ENCODE results near the gene SMTN. TPM values are rescaled to one million over a fixed set of nuclear protein-coding genes. Genes with fewer than 3 reads are reported as not detected.

Gene SMTN
- total RNA-seq, 1 experiment from 2014 or later: 23.5 TPM

GRCh38 chr22:31123292-31123602, 42.1 kb downstream of the SMTN start:
- no peak overlapping the region for H2AFZ ChIP-seq (ENCODE audit: low read length)
- no peak overlapping the region for H3K4me2 ChIP-seq (ENCODE audit: low read depth, low read length, poor library complexity, severe bottlenecking)
- no peak overlapping the region for H3K4me3 ChIP-seq (ENCODE audit: low read length)
- H3K9ac ChIP-seq (ENCODE audit: low read length): no peak overlapping the region
- H3K9me2 ChIP-seq (replicated peaks; ENCODE audit: insufficient read depth, low read length): no peaks in the 10 kb centered on the region
- 0 out of 2 replicates have a peak, but pooled peaks cover 6% of the 10 kb centered on the region for H4K20me1 ChIP-seq (ENCODE audit: insufficient read depth, low read depth, low read length)
- H3K79me2 ChIP-seq (ENCODE audit: low read length): no peaks in the 10 kb centered on the region
- H3K4me1 ChIP-seq (ENCODE audit: low read length): peaks cover 42% of the 10 kb centered on the region
- no peak for DNase-seq
- H3K27me3 ChIP-seq (ENCODE audit: low read length): no peaks in the 10 kb centered on the region
- no peaks in the 10 kb centered on the region for H3K9me3 ChIP-seq (ENCODE audit: low read length)
- no peaks in the 10 kb centered on the region for H3K36me3 ChIP-seq (ENCODE audit: insufficient read depth, low read length)
- H3K27ac ChIP-seq (ENCODE audit: low read length): no peak overlapping the region

GRCh38 chr22:31124290-31124689, 43.2 kb downstream of the SMTN start:
- no peak overlapping the region for H3K4me3 ChIP-seq (ENCODE audit: low read length)
- H3K27me3 ChIP-seq (ENCODE audit: low read length): no peaks in the 10 kb centered on the region
- no peaks in the 10 kb centered on the region for H3K36me3 ChIP-seq (ENCODE audit: insufficient read depth, low read length)
- no peaks in the 10 kb centered on the region for H3K9me3 ChIP-seq (ENCODE audit: low read length)
- DNase-seq: no peak
- no peaks in the 10 kb centered on the region for H3K79me2 ChIP-seq (ENCODE audit: low read length)
- no peak overlapping the region for H3K27ac ChIP-seq (ENCODE audit: low read length)
- no peak overlapping the region for H2AFZ ChIP-seq (ENCODE audit: low read length)
- H4K20me1 ChIP-seq (ENCODE audit: insufficient read depth, low read depth, low read length): 0 out of 2 replicates have a peak, but pooled peaks cover 6% of the 10 kb centered on the region
- peaks cover 46% of the 10 kb centered on the region for H3K4me1 ChIP-seq (ENCODE audit: low read length)
- H3K9ac ChIP-seq (ENCODE audit: low read length): no peak overlapping the region
- H3K9me2 ChIP-seq (replicated peaks; ENCODE audit: insufficient read depth, low read length): no peaks in the 10 kb centered on the region
- H3K4me2 ChIP-seq (ENCODE audit: low read depth, low read length, poor library complexity, severe bottlenecking): no peak overlapping the region

- H3K9ac ChIP-seq (ENCODE audit: low read length): no peak overlapping the region
- DNase-seq: no peak
Observed at GRCh38 chr22:31124811-31125465, 43.8 kb downstream of the SMTN start.

GRCh38 chr22:31125521-31126117, 44.5 kb downstream of the SMTN start:
- H3K27ac ChIP-seq (ENCODE audit: low read length): no peak overlapping the region
- DNase-seq: no peak
- H3K36me3 ChIP-seq (ENCODE audit: insufficient read depth, low read length): no peaks in the 10 kb centered on the region
- H3K4me1 ChIP-seq (ENCODE audit: low read length): peaks cover 43% of the 10 kb centered on the region
- H3K9me2 ChIP-seq (replicated peaks; ENCODE audit: insufficient read depth, low read length): no peaks in the 10 kb centered on the region
- no peak overlapping the region for H3K4me3 ChIP-seq (ENCODE audit: low read length)
- H4K20me1 ChIP-seq (ENCODE audit: insufficient read depth, low read depth, low read length): 0 out of 2 replicates have a peak, but pooled peaks cover 3% of the 10 kb centered on the region
- no peaks in the 10 kb centered on the region for H3K9me3 ChIP-seq (ENCODE audit: low read length)
- no peak overlapping the region for H2AFZ ChIP-seq (ENCODE audit: low read length)
- H3K9ac ChIP-seq (ENCODE audit: low read length): no peak overlapping the region
- H3K4me2 ChIP-seq (ENCODE audit: low read depth, low read length, poor library complexity, severe bottlenecking): no peak overlapping the region
- H3K79me2 ChIP-seq (ENCODE audit: low read length): no peaks in the 10 kb centered on the region
- H3K27me3 ChIP-seq (ENCODE audit: low read length): no peaks in the 10 kb centered on the region

More at GRCh38 chr22:31124811-31125465, 43.8 kb downstream of the SMTN start:
- Histone ChIP-seq H3K36me3 (ENCODE audit: insufficient read depth, low read length) (no peaks in the 10 kb centered on the region), H3K9me3 (ENCODE audit: low read length) (no peaks in the 10 kb centered on the region), H3K4me2 (ENCODE audit: low read depth, low read length, poor library complexity, severe bottlenecking) (no peak overlapping the region), H4K20me1 (ENCODE audit: insufficient read depth, low read depth, low read length) (0 out of 2 replicates have a peak, but pooled peaks cover 6% of the 10 kb centered on the region), H3K27me3 (ENCODE audit: low read length) (no peaks in the 10 kb centered on the region), H2AFZ (ENCODE audit: low read length) (no peak overlapping the region), H3K79me2 (ENCODE audit: low read length) (no peaks in the 10 kb centered on the region), H3K4me1 (ENCODE audit: low read length) (peaks cover 46% of the 10 kb centered on the region), H3K9me2 (replicated peaks; ENCODE audit: insufficient read depth, low read length) (no peaks in the 10 kb centered on the region), H3K27ac (ENCODE audit: low read length) (no peak overlapping the region), H3K4me3 (ENCODE audit: low read length) (no peak overlapping the region)

GRCh38 chr22:31126128-31126868, 45.2 kb downstream of the SMTN start:
- no peaks in the 10 kb centered on the region for H3K9me2 ChIP-seq (replicated peaks; ENCODE audit: insufficient read depth, low read length)
- peak overlapping the region; percentile 64; the same call in 1 of the 2 replicates for H3K4me3 ChIP-seq (ENCODE audit: low read length)
- no peaks in the 10 kb centered on the region for H3K9me3 ChIP-seq (ENCODE audit: low read length)
- no peak overlapping the region for H3K27ac ChIP-seq (ENCODE audit: low read length)
- no peak overlapping the region for H2AFZ ChIP-seq (ENCODE audit: low read length)
- H3K4me2 ChIP-seq (ENCODE audit: low read depth, low read length, poor library complexity, severe bottlenecking): no peak overlapping the region
- H3K4me1 ChIP-seq (ENCODE audit: low read length): peaks cover 40% of the 10 kb centered on the region
- no peaks in the 10 kb centered on the region for H3K36me3 ChIP-seq (ENCODE audit: insufficient read depth, low read length)
- no peaks in the 10 kb centered on the region for H3K79me2 ChIP-seq (ENCODE audit: low read length)
- DNase-seq: peak; percentile 61
- H3K9ac ChIP-seq (ENCODE audit: low read length): no peak overlapping the region
- H3K27me3 ChIP-seq (ENCODE audit: low read length): no peaks in the 10 kb centered on the region
- 0 out of 2 replicates have a peak, but pooled peaks cover 3% of the 10 kb centered on the region for H4K20me1 ChIP-seq (ENCODE audit: insufficient read depth, low read depth, low read length)

GRCh38 chr22:31126869-31127175, 45.7 kb downstream of the SMTN start:
- no peak for DNase-seq
- Histone ChIP-seq H4K20me1 (ENCODE audit: insufficient read depth, low read depth, low read length) (0 out of 2 replicates have a peak, but pooled peaks cover 3% of the 10 kb centered on the region), H3K4me1 (ENCODE audit: low read length) (peaks cover 40% of the 10 kb centered on the region), H3K9me3 (ENCODE audit: low read length) (no peaks in the 10 kb centered on the region), H3K9ac (ENCODE audit: low read length) (peak overlapping the region; percentile 68; the same call in 1 of the 2 replicates), H3K27me3 (ENCODE audit: low read length) (no peaks in the 10 kb centered on the region), H3K27ac (ENCODE audit: low read length) (no peak overlapping the region), H3K9me2 (replicated peaks; ENCODE audit: insufficient read depth, low read length) (no peaks in the 10 kb centered on the region), H3K4me2 (ENCODE audit: low read depth, low read length, poor library complexity, severe bottlenecking) (peak overlapping the region; percentile 77), H3K79me2 (ENCODE audit: low read length) (no peaks in the 10 kb centered on the region), H3K36me3 (ENCODE audit: insufficient read depth, low read length) (no peaks in the 10 kb centered on the region), H3K4me3 (ENCODE audit: low read length) (peak overlapping the region; percentile 64; the same call in 1 of the 2 replicates), H2AFZ (ENCODE audit: low read length) (peak overlapping the region; percentile 93; the same call in 1 of the 2 replicates)

GRCh38 chr22:31127181-31127772, 46.2 kb downstream of the SMTN start:
- DNase-seq: peak; percentile 95
- Histone ChIP-seq H4K20me1 (ENCODE audit: insufficient read depth, low read depth, low read length) (0 out of 2 replicates have a peak, but pooled peaks cover 3% of the 10 kb centered on the region), H3K79me2 (ENCODE audit: low read length) (no peaks in the 10 kb centered on the region), H3K4me3 (ENCODE audit: low read length) (peak overlapping the region; percentile 64), H3K9me2 (replicated peaks; ENCODE audit: insufficient read depth, low read length) (no peaks in the 10 kb centered on the region), H3K4me1 (ENCODE audit: low read length) (peaks cover 40% of the 10 kb centered on the region), H3K27me3 (ENCODE audit: low read length) (no peaks in the 10 kb centered on the region), H3K27ac (ENCODE audit: low read length) (no peak overlapping the region), H3K9ac (ENCODE audit: low read length) (peak overlapping the region; percentile 68), H3K36me3 (ENCODE audit: insufficient read depth, low read length) (no peaks in the 10 kb centered on the region), H2AFZ (ENCODE audit: low read length) (peak overlapping the region; percentile 93), H3K9me3 (ENCODE audit: low read length) (no peaks in the 10 kb centered on the region), H3K4me2 (ENCODE audit: low read depth, low read length, poor library complexity, severe bottlenecking) (peak overlapping the region; percentile 77)

- no peaks in the 10 kb centered on the region for H3K9me3 ChIP-seq (ENCODE audit: low read length)
- H3K36me3 ChIP-seq (ENCODE audit: insufficient read depth, low read length): no peaks in the 10 kb centered on the region
- no peak overlapping the region for H3K27ac ChIP-seq (ENCODE audit: low read length)
- peaks cover 40% of the 10 kb centered on the region for H3K4me1 ChIP-seq (ENCODE audit: low read length)
- H3K4me2 ChIP-seq (ENCODE audit: low read depth, low read length, poor library complexity, severe bottlenecking): peak overlapping the region; percentile 77
- H3K27me3 ChIP-seq (ENCODE audit: low read length): no peaks in the 10 kb centered on the region
- peak overlapping the region; percentile 64 for H3K4me3 ChIP-seq (ENCODE audit: low read length)
- DNase-seq: no peak
- H3K9me2 ChIP-seq (replicated peaks; ENCODE audit: insufficient read depth, low read length): no peaks in the 10 kb centered on the region
- peak overlapping the region; percentile 68 for H3K9ac ChIP-seq (ENCODE audit: low read length)
- H3K79me2 ChIP-seq (ENCODE audit: low read length): no peaks in the 10 kb centered on the region
- H2AFZ ChIP-seq (ENCODE audit: low read length): peak overlapping the region; percentile 56; the same call in 1 of the 2 replicates
- H4K20me1 ChIP-seq (ENCODE audit: insufficient read depth, low read depth, low read length): 0 out of 2 replicates have a peak, but pooled peaks cover 3% of the 10 kb centered on the region
Observed at GRCh38 chr22:31128156-31128555, 47.0 kb downstream of the SMTN start.
